Fibroblast of the aortic adventitia (primary cell): Measurements from ENCODE around the gene ID3. TPM values are rescaled to one million over a fixed set of nuclear protein-coding genes. Genes with fewer than 3 reads are reported as not detected.

Source experiments
- DNase-seq: peaks from one replicate; pipeline ENCODE4 v3.0.0-alpha.2; 2010; ENCODE audit warnings: low read depth
- H3K4me3 ChIP-seq: 2 replicates; pipeline ENCODE4 v1.5.1; 2011; ENCODE audit warnings: low read depth, mild to moderate bottlenecking, control low read depth, low read length, moderate library complexity
- CTCF ChIP-seq: IDR thresholded peaks from 2 replicates; pipeline ENCODE4 v1.5.1; 2011; ENCODE audit warnings: mild to moderate bottlenecking, low read length, control low read depth, inconsistent platforms; ENCODE audit not compliant: insufficient read depth
- total RNA-seq: library from RNA; depleted of rRNA; stranded (reverse); fragments of >200 nt; gene quantifications from 2 replicates; pipeline ENCODE4 v1.2.3, GENCODE V29; 2012; ENCODE audit warnings: low replicate concordance

ID3 gene
- total RNA-seq, 1 donor, result 51.8 TPM

DNA sequence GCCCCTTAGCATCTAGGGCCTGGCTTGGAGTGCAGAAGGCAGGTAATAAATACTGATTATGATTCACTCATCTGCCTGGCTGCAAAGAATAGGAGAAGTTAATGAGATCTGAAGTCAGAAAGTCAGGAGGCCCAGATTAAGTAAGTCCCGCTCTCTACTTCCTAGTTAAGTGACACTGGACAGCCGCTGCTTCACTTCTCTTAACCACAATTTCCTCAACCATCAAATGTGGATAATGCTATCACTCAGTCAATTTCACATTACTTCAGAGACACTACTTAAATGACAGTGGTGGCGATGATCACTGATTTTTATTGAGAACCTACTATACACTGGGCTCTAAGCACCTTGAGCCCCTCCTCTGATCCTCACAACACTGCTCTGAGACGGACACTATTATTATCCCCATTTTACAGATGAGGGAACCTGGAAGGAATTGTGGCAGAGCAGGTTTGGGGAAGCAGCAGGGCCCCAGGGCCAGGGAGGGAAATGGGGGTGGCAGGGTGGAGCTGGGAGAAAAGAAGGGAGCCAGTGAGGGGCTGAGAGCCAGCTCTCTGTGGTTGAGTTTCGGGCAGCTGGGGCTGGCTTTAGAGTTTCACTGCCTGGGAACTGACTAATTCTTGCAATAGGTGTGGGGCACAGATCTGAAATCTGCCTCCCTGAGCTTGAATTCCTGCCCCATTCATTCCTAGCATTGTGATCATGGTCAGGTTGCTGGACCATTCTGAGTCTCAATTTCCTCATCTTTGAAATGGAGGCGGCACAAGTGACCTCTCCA, 25.9 kb downstream of the ID3 start:
- no peak for DNase-seq
- no peak for TF ChIP-seq CTCF
- H3K4me3 ChIP-seq, result no peak overlapping the region

- peak overlapping the region; percentile 40 for H3K4me3 ChIP-seq
- DNase-seq, result no peak
Measured at GRCh38 chr1:23531562-23532094, 27.7 kb downstream of the ID3 start.

GRCh38 chr1:23530747-23531561, 28.3 kb downstream of the ID3 start, which contains the start of gene E2F2:
TSS of gene E2F2 (minus strand) at chr1:23531233. CDS start at chr1:23530793, 440 bp downstream.
- peak; percentile 78 for DNase-seq
- TF ChIP-seq CTCF, result peak; percentile 19
- peak within 1 kb of the TSS; percentile 67 for H3K4me3 ChIP-seq

More at GRCh38 chr1:23531562-23532094, 27.7 kb downstream of the ID3 start:
- no peak for TF ChIP-seq CTCF

DNA sequence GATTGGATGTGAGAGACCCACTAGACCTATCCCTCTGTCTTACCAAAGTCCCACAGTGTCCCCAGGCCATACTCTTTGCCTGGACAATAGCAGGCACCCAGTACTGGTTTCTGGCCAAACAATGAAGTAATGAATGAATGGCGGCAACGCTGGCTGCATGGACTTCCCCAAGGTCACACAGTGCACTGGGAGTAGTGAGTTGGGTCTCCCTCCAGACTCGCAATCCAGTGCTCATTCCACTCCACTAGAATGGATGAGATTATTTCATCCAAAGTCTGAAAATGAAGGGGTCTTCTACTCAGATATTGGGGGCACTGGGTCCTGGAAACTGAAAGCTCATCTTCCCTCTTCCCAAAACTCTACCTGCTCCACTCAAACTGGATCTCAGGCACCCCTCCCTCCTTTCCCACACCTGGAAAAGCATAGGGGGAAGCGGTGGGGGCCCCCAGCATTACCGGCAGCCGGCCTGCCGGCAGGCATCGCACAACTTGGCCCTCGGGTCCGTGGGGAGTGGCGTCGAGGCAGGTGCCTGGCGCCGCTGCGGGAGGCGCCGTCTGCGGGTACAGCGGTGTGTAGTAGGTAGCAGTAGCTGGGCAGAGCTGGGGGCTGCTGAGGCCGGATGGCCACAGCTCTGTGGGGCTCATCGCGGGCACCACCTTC, 29.1 kb downstream of the ID3 start:
- no peak for TF ChIP-seq CTCF
- DNase-seq, result no peak
- peak overlapping the region; percentile 67 for H3K4me3 ChIP-seq

DNA sequence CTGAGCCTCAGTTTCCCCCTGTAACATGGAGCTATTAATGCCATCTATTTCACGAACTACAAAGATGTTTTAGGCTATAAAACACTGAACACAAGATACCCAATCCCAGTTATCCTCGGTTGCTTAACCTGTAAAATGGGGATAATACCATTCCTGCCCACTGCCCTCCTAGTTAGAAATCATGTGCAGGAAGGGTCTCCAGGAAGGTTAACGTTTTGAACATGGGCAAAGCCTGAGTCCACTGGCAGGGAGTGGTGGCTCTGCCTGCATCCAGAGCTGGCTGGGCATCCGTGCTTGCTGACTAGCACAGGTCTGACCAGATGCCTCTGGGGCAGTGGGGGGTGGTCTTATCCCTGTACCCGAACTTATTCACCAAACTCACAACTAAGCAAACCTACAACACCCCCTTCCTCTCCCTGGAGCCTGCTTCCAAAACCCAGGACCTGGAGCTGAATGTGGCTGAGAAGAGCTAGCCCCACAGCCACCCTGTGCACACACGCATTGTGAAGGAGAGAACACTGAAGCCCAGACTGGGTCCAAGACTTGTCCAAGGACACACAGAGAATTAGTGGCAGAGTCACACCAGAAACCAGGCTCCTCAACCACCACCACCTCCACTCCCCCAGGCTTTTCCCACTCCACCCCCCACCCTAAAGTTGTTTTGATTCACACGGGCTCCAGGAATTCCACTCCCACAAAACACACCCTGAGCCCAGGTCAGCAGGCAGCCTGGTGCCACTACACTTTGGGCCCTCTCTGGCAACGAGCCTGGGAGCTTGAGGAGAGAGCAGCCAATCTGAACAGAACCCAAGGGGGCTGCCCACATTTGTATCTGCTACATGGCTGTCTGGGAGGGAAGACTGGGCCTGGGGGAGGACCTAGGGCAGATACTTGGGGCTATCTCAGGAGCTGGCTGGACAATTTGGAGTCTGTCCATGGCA, 29.9 kb downstream of the ID3 start:
- DNase-seq, result no peak
- H3K4me3 ChIP-seq, result no peak overlapping the region
- no peak for TF ChIP-seq CTCF
